Body of pancreas (tissue), 4 donors: ENCODE data around the gene BET1.

Experiments used
- POLR2A ChIP-seq, 3 donors: fragments of 450-650 bp; IDR thresholded peaks; one replicate each; pipeline ENCODE4 v1.6.1; 2016; ENCODE audit warnings: antibody characterized with exemption in 3 of 3, mild to moderate bottlenecking in 2 of 3
- TF ChIP-seq, protein P1 (sequence below), 7 experiments: fragments of 450-650 bp in 4 of 7; fragments of 200-600 bp in 3 of 7; sonication (generic) in 3 of 7; IDR thresholded peaks; one replicate each; pipeline ENCODE4 v1.5.1; 2016 to 2019; ENCODE audit warnings: antibody characterized with exemption in 7 of 7

GRCh38 chr7:93992421-93993110, 11.6 kb downstream of the BET1 start:
- TF ChIP-seq, protein P1, sequence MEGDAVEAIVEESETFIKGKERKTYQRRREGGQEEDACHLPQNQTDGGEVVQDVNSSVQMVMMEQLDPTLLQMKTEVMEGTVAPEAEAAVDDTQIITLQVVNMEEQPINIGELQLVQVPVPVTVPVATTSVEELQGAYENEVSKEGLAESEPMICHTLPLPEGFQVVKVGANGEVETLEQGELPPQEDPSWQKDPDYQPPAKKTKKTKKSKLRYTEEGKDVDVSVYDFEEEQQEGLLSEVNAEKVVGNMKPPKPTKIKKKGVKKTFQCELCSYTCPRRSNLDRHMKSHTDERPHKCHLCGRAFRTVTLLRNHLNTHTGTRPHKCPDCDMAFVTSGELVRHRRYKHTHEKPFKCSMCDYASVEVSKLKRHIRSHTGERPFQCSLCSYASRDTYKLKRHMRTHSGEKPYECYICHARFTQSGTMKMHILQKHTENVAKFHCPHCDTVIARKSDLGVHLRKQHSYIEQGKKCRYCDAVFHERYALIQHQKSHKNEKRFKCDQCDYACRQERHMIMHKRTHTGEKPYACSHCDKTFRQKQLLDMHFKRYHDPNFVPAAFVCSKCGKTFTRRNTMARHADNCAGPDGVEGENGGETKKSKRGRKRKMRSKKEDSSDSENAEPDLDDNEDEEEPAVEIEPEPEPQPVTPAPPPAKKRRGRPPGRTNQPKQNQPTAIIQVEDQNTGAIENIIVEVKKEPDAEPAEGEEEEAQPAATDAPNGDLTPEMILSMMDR (IDR thresholded peaks at IDR 0.05): no peak
- TF ChIP-seq POLR2A (IDR thresholded peaks at IDR 0.05): no peak
